IPS-18a (cell line): ENCODE measurements around the gene STT3B.

ENCODE experiments used
- H3K27ac ChIP-seq: one replicate; pipeline ENCODE4 v1.5.1; 2013; ENCODE audit warnings: low read length
- H3K27me3 ChIP-seq: one replicate; pipeline ENCODE4 v1.6.1; 2013; ENCODE audit warnings: mild to moderate bottlenecking, low read length; ENCODE audit not compliant: control insufficient read depth, insufficient read depth
- H3K36me3 ChIP-seq: one replicate; pipeline ENCODE4 v1.6.1; 2013; ENCODE audit warnings: low read depth, low read length; ENCODE audit not compliant: control insufficient read depth
- H3K4me1 ChIP-seq: one replicate; pipeline ENCODE4 v1.6.1; 2013; ENCODE audit warnings: low read depth, low read length; ENCODE audit not compliant: control insufficient read depth
- H3K4me3 ChIP-seq: one replicate; pipeline ENCODE4 v1.5.1; 2013; ENCODE audit warnings: low read length
- H3K9ac ChIP-seq: one replicate; pipeline ENCODE4 v1.6.1; 2013; ENCODE audit warnings: mild to moderate bottlenecking, low read length, moderate library complexity
- H3K9me3 ChIP-seq: one replicate; pipeline ENCODE4 v1.6.1; 2013; ENCODE audit warnings: low read depth, low read length; ENCODE audit not compliant: control insufficient read depth

Gene STT3B

GRCh38 chr3:31610700-31611275 is 78.1 kb downstream of the STT3B start:
- Histone ChIP-seq H3K4me1 (peaks cover 4% of the 10 kb centered on the region), H3K9me3 (peaks cover 6% of the 10 kb centered on the region), H3K27me3 (no peaks in the 10 kb centered on the region), H3K27ac (no peak overlapping the region), H3K9ac (no peak overlapping the region), H3K36me3 (peaks cover 14% of the 10 kb centered on the region), H3K4me3 (no peak overlapping the region)

GRCh38 chr3:31613177-31613576 is 80.5 kb downstream of the STT3B start:
- H3K9ac ChIP-seq: no peak overlapping the region
- no peak overlapping the region for H3K27ac ChIP-seq
- H3K9me3 ChIP-seq: no peaks in the 10 kb centered on the region
- H3K27me3 ChIP-seq: no peaks in the 10 kb centered on the region
- peaks cover 10% of the 10 kb centered on the region for H3K36me3 ChIP-seq
- H3K4me3 ChIP-seq: no peak overlapping the region
- H3K4me1 ChIP-seq: peaks cover 11% of the 10 kb centered on the region

- H3K9ac ChIP-seq: no peak overlapping the region
- no peaks in the 10 kb centered on the region for H3K9me3 ChIP-seq
- no peak overlapping the region for H3K4me3 ChIP-seq
- H3K36me3 ChIP-seq: peaks cover 6% of the 10 kb centered on the region
- no peaks in the 10 kb centered on the region for H3K27me3 ChIP-seq
- H3K4me1 ChIP-seq: peaks cover 11% of the 10 kb centered on the region
- no peak overlapping the region for H3K27ac ChIP-seq
Measured at GRCh38 chr3:31613654-31614053, 80.9 kb downstream of the STT3B start.

- H3K27ac ChIP-seq: no peak overlapping the region
- no peak overlapping the region for H3K4me3 ChIP-seq
- H3K36me3 ChIP-seq: peaks cover 11% of the 10 kb centered on the region
- H3K27me3 ChIP-seq: no peaks in the 10 kb centered on the region
- no peaks in the 10 kb centered on the region for H3K9me3 ChIP-seq
- H3K9ac ChIP-seq: no peak overlapping the region
- H3K4me1 ChIP-seq: peaks cover 11% of the 10 kb centered on the region
Measured at GRCh38 chr3:31614162-31614921, 81.6 kb downstream of the STT3B start.

- Histone ChIP-seq H3K36me3 (peaks cover 15% of the 10 kb centered on the region), H3K4me3 (no peak overlapping the region), H3K4me1 (peaks cover 11% of the 10 kb centered on the region), H3K9ac (no peak overlapping the region), H3K27me3 (no peaks in the 10 kb centered on the region), H3K9me3 (no peaks in the 10 kb centered on the region), H3K27ac (no peak overlapping the region)
Measured at GRCh38 chr3:31615071-31615875, 82.5 kb downstream of the STT3B start.

GRCh38 chr3:31616711-31617110 is 84.0 kb downstream of the STT3B start:
- Histone ChIP-seq H3K36me3 (peaks cover 26% of the 10 kb centered on the region), H3K9me3 (no peaks in the 10 kb centered on the region), H3K4me1 (peaks cover 11% of the 10 kb centered on the region), H3K9ac (no peak overlapping the region), H3K27me3 (no peaks in the 10 kb centered on the region), H3K4me3 (no peak overlapping the region), H3K27ac (no peak overlapping the region)

GRCh38 chr3:31620656-31621055 is 87.9 kb downstream of the STT3B start:
- Histone ChIP-seq H3K27me3 (no peaks in the 10 kb centered on the region), H3K4me3 (no peak overlapping the region), H3K36me3 (peaks cover 25% of the 10 kb centered on the region), H3K9ac (no peak overlapping the region), H3K4me1 (peaks cover 25% of the 10 kb centered on the region), H3K9me3 (no peaks in the 10 kb centered on the region), H3K27ac (no peak overlapping the region)

GRCh38 chr3:31621314-31621713 is 88.6 kb downstream of the STT3B start:
- peaks cover 29% of the 10 kb centered on the region for H3K36me3 ChIP-seq

GRCh38 chr3:31622636-31623288 is 90.0 kb downstream of the STT3B start:
- no peaks in the 10 kb centered on the region for H3K27me3 ChIP-seq
- H3K9me3 ChIP-seq: no peaks in the 10 kb centered on the region
- no peak overlapping the region for H3K4me3 ChIP-seq
- no peak overlapping the region for H3K9ac ChIP-seq
- no peak overlapping the region for H3K27ac ChIP-seq
- H3K36me3 ChIP-seq: peaks cover 31% of the 10 kb centered on the region
- peaks cover 25% of the 10 kb centered on the region for H3K4me1 ChIP-seq

More at GRCh38 chr3:31621314-31621713, 88.6 kb downstream of the STT3B start:
- peaks cover 25% of the 10 kb centered on the region for H3K4me1 ChIP-seq
- no peak overlapping the region for H3K4me3 ChIP-seq
- H3K27ac ChIP-seq: no peak overlapping the region
- no peaks in the 10 kb centered on the region for H3K27me3 ChIP-seq
- no peak overlapping the region for H3K9ac ChIP-seq
- no peaks in the 10 kb centered on the region for H3K9me3 ChIP-seq

- Histone ChIP-seq H3K27ac (no peak overlapping the region), H3K9me3 (no peaks in the 10 kb centered on the region), H3K27me3 (no peaks in the 10 kb centered on the region), H3K4me1 (peaks cover 25% of the 10 kb centered on the region), H3K36me3 (peaks cover 27% of the 10 kb centered on the region), H3K9ac (no peak overlapping the region), H3K4me3 (no peak overlapping the region)
Measured at GRCh38 chr3:31624083-31624709, 91.5 kb downstream of the STT3B start.

GRCh38 chr3:31625358-31625757 is 92.6 kb downstream of the STT3B start:
- no peak overlapping the region for H3K4me3 ChIP-seq
- H3K27me3 ChIP-seq: no peaks in the 10 kb centered on the region
- H3K9ac ChIP-seq: no peak overlapping the region
- H3K4me1 ChIP-seq: peaks cover 25% of the 10 kb centered on the region
- no peak overlapping the region for H3K27ac ChIP-seq
- H3K9me3 ChIP-seq: no peaks in the 10 kb centered on the region
- peaks cover 25% of the 10 kb centered on the region for H3K36me3 ChIP-seq
